GM19372 (cell line): ENCODE measurements around the gene SPEN.
"Not testable (repeated sequence)": the region's sequence is repeated elsewhere in the genome, so short reads cannot be mapped to it uniquely, and the experiment has no call there.

Source experiments
- ATAC-seq: cut with Tn5 transposase; IDR thresholded peaks from one replicate; pipeline ENCODE4 v1.9.1; 2021; ENCODE audit warnings: mild to moderate bottlenecking, low read depth, moderate library complexity; ENCODE audit not compliant: unreplicated experiment

SPEN gene

GRCh38 chr1:15892857-15893599 is 45.5 kb downstream of the SPEN start:
- ATAC-seq: not testable (repeated sequence)

- ATAC-seq: no peak
Measured at GRCh38 chr1:15895233-15895632, 47.7 kb downstream of the SPEN start.

- ATAC-seq: not testable (repeated sequence)
Measured at GRCh38 chr1:15896841-15897610, 49.5 kb downstream of the SPEN start.

- no peak for ATAC-seq
Measured at GRCh38 chr1:15899266-15899665, 51.8 kb downstream of the SPEN start.

- no peak for ATAC-seq
Measured at GRCh38 chr1:15900662-15901279, 53.3 kb downstream of the SPEN start.

GRCh38 chr1:15902882-15903281 is 55.4 kb downstream of the SPEN start:
- no peak for ATAC-seq

GRCh38 chr1:15908597-15908996 is 61.1 kb downstream of the SPEN start:
- no peak for ATAC-seq

GRCh38 chr1:15911141-15911540 is 63.6 kb downstream of the SPEN start:
- ATAC-seq: no peak

GRCh38 chr1:15911927-15912326 is 64.4 kb downstream of the SPEN start:
- no peak for ATAC-seq

GRCh38 chr1:15913607-15914006 is 66.1 kb downstream of the SPEN start:
- not testable (repeated sequence) for ATAC-seq

- ATAC-seq: no peak
Measured at GRCh38 chr1:15915991-15916390, 68.5 kb downstream of the SPEN start.

- no peak for ATAC-seq
Measured at GRCh38 chr1:15916417-15916816, 68.9 kb downstream of the SPEN start.

- ATAC-seq: no peak
Measured at GRCh38 chr1:15916916-15917315, 69.4 kb downstream of the SPEN start.

- peak; percentile 51 for ATAC-seq
Measured at GRCh38 chr1:15918962-15919715, 71.6 kb downstream of the SPEN start.

- ATAC-seq: no peak
Measured at GRCh38 chr1:15923241-15923640, 75.7 kb downstream of the SPEN start.

GRCh38 chr1:15926448-15926847 is 78.9 kb downstream of the SPEN start:
- not testable (repeated sequence) for ATAC-seq

GRCh38 chr1:15928971-15929965 is 81.8 kb downstream of the SPEN start:
- ATAC-seq: no peak

GRCh38 chr1:15931401-15931800 is 83.9 kb downstream of the SPEN start:
- no peak for ATAC-seq

- ATAC-seq: no peak
Measured at GRCh38 chr1:15931884-15932283, 84.4 kb downstream of the SPEN start.

GRCh38 chr1:15932612-15933011 is 85.1 kb downstream of the SPEN start:
- ATAC-seq: no peak
